Measurements from ENCODE around the gene SREBF2. TPM values are rescaled to one million over a fixed set of nuclear protein-coding genes. Genes with fewer than 3 reads are reported as not detected.

Gene SREBF2
- total and polyA plus RNA-seq, 9 of the 15 experiments (the other 6 are each of a cell fraction or from before 2014, with no cell fraction given), result 1.1 to 84.2 (median 26.9) TPM

DNA sequence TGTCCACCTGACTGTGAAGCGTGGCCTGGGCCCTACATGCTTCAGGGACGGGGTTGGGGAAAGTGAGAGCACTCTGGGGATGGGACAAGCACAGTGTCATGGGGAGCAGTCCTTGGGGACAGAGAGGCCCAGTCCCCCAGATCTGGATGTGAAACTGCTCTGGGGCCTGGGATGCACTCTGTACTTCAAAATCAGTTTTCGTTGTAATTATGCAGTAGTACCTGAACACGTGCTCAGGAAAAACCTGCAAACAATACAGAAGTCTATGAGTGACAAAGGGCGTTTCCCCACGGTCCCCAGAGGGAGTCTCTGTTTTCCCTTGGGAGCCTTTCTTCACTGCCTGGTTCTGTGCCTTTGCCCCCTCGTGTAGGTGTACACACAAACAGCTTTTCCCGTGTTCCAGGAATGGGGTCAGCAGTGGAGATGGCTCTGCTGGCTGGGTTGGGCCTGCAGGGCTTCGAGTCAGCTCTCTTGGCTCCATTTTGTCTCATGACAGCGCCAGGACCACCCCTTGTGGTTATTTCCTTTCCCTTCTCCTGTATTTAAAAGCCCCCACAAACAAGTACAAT is 98.9 kb downstream of the SREBF2 start:
- no peak for FAIRE-seq
- POLR2A ChIA-PET, result no interaction called here

More for the DNA sequence above, 98.9 kb downstream of the SREBF2 start:
- no peaks in the 10 kb centered on the region for H4K20me1 ChIP-seq (replicated peaks; ENCODE audit: control insufficient read depth, insufficient read depth, low read length)
- H3K4me2 ChIP-seq (ENCODE audit: insufficient read depth, low read length), result no peak overlapping the region
- peak overlapping the region in 1 of 2 experiments; percentile 71; a peak in 2 of 4 replicates for H3K9ac ChIP-seq (ENCODE audit: insufficient read depth in 1 of 2, low read depth in 2 of 2, low read length in 2 of 2)
- DNase-seq (ENCODE audit: extremely low read depth in 1 of 4, low spot score in 3 of 4) (no peak), ATAC-seq (no peak)
- in situ Hi-C loops (cut with MboI) (no loop called here), intact Hi-C loops (cut with micrococcal nuclease) (no loop called here)
- H3K9me1 ChIP-seq (ENCODE audit: control insufficient read depth, insufficient read depth, low read length), result peaks cover 3% of the 10 kb centered on the region
- no peak overlapping the region for H2AFZ ChIP-seq (ENCODE audit: low read depth, low read length)
- no peaks in the 10 kb centered on the region for H3K79me2 ChIP-seq (ENCODE audit: control insufficient read depth, insufficient read depth, low read length)
- CTCF ChIA-PET (ENCODE audit: low intra/inter-chr PET ratio), result no interaction called here
- no peaks in the 10 kb centered on the region for H3K9me3 ChIP-seq (replicated peaks; ENCODE audit: control insufficient read depth, insufficient read depth, low read depth, low read length)
- no peaks in the 10 kb centered on the region for H3K27me3 ChIP-seq (ENCODE audit: control insufficient read depth in 2 of 2, insufficient read depth in 2 of 2, low read length in 2 of 2)
- WGBS (ENCODE audit: insufficient coverage, low coverage, missing lambda C conversion rate), result 69% methylated on average over 10 of the region's 10 CpGs
- no peak overlapping the region for H3K4me3 ChIP-seq
- peaks cover 9% of the 10 kb centered on the region; the same call in 1 of the 3 replicates for H3K36me3 ChIP-seq (ENCODE audit: control insufficient read depth, insufficient read depth, low read length)
- H3K27ac ChIP-seq (ENCODE audit: extremely low read depth, low read depth, low read length), result no peak overlapping the region
- no TSS peak for BruUV-seq (replicated peaks)
- TF ChIP-seq, protein P1, sequence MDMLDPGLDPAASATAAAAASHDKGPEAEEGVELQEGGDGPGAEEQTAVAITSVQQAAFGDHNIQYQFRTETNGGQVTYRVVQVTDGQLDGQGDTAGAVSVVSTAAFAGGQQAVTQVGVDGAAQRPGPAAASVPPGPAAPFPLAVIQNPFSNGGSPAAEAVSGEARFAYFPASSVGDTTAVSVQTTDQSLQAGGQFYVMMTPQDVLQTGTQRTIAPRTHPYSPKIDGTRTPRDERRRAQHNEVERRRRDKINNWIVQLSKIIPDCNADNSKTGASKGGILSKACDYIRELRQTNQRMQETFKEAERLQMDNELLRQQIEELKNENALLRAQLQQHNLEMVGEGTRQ (CRISPR knock-in tag; IDR thresholded peaks at IDR 0.05), result no peak
- TF ChIP-seq NCOR1 (IDR thresholded peaks at IDR 0.05) (no peak), ESRRB (CRISPR knock-in tag; IDR thresholded peaks at IDR 0.05; ENCODE audit: borderline replicate concordance) (no peak), OTX1 (CRISPR knock-in tag; IDR thresholded peaks at IDR 0.05) (no peak), XRCC5 (IDR thresholded peaks at IDR 0.05; ENCODE audit: low read depth, low read length) (no peak)
- TF ChIP-seq, protein P2, sequence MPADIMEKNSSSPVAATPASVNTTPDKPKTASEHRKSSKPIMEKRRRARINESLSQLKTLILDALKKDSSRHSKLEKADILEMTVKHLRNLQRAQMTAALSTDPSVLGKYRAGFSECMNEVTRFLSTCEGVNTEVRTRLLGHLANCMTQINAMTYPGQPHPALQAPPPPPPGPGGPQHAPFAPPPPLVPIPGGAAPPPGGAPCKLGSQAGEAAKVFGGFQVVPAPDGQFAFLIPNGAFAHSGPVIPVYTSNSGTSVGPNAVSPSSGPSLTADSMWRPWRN (IDR thresholded peaks at IDR 0.05; ENCODE audit: low read depth), result no peak
- TF ChIP-seq, protein P3, sequence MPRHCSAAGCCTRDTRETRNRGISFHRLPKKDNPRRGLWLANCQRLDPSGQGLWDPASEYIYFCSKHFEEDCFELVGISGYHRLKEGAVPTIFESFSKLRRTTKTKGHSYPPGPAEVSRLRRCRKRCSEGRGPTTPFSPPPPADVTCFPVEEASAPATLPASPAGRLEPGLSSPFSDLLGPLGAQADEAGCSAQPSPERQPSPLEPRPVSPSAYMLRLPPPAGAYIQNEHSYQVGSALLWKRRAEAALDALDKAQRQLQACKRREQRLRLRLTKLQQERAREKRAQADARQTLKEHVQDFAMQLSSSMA (CRISPR knock-in tag; IDR thresholded peaks at IDR 0.05), result no peak
- TF ChIP-seq, protein P4, sequence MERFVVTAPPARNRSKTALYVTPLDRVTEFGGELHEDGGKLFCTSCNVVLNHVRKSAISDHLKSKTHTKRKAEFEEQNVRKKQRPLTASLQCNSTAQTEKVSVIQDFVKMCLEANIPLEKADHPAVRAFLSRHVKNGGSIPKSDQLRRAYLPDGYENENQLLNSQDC (CRISPR knock-in tag; IDR thresholded peaks at IDR 0.05), result no peak
- H3K4me1 ChIP-seq (replicated peaks in 1 of 2; ENCODE audit: control insufficient read depth in 2 of 2, insufficient read depth in 2 of 2, low read length in 2 of 2), result peaks cover 6 to 66% of the 10 kb centered on the region in 2 experiments; a peak in 4 of 5 replicates
